GM21515 (cell line): Measurements from ENCODE around the gene ETHE1.
A peak's percentile ranks its signal among the peaks of the same experiment; 100 is the strongest.
"Not testable (repeated sequence)": the region's sequence is repeated elsewhere in the genome, so short reads cannot be mapped to it uniquely, and the experiment has no call there.

Experiments used
- ATAC-seq: cut with Tn5 transposase; IDR thresholded peaks from one replicate; pipeline ENCODE4 v1.9.1; 2021; ENCODE audit not compliant: unreplicated experiment

Gene ETHE1

DNA sequence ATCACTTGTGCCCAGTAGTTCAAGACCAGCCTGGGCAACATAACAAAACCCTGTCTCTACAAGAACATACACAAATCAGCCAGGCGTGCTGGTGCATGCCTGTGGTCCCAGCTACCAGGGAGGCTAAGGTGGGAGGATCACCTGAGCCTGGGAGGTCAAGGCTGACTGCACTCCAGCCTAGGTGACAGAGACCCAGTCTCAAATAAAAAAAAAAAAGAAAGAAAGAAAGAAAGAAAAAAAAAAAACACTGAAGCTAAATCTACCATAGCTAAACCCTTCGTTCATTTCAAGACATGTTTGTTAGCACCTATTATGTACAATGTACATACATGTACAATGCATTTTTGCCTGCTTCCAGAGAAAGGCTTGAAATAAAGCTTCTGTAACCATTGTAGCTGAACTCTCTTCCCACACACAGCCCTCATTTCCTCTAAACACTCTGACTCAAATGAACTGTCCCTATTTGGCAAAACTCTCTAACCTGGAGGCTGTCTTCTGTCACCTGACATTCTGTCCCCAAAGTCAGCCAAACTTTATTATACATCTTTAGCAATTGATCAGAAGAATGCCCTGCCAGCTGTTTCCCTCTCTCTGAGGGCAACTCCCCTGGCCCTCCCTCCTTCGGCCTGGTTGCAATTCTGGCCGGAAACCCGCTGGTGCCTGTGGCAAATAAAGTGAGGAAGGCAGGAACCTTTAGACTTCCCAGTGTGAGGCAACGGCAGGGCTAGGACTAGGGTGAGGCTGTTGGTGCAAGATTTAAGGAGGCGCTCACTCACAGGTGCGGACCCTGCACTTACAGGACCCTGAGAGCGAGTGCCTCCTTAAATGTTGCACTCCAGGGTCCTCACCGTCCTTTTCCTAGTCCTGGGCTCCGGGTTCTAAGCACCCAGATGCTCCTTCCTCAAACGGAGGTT is 1.8 kb downstream of the ETHE1 start:
- ATAC-seq: no peak

DNA sequence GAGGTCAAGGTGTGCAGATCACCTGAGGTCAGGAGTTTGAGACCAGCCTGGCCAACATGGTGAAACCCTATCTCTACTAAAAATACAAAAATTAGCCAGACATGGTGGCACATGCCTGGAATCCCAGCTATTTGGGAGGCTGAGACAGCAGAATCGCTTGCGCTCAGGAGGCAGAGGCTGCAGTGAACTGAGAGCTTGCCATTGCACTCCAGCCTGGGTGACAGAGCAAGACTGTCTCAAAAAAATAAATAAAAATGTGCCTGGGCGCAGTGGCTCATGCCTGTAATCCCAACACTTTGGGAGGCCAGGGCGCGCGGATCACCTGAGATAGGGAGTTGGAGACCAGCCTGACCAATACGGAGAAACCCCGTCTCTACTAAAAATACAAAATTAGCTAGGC is 3.3 kb downstream of the ETHE1 start:
- not testable (repeated sequence) for ATAC-seq

GRCh38 chr19:43522929-43523328 is 4.1 kb downstream of the ETHE1 start:
- no peak for ATAC-seq

DNA sequence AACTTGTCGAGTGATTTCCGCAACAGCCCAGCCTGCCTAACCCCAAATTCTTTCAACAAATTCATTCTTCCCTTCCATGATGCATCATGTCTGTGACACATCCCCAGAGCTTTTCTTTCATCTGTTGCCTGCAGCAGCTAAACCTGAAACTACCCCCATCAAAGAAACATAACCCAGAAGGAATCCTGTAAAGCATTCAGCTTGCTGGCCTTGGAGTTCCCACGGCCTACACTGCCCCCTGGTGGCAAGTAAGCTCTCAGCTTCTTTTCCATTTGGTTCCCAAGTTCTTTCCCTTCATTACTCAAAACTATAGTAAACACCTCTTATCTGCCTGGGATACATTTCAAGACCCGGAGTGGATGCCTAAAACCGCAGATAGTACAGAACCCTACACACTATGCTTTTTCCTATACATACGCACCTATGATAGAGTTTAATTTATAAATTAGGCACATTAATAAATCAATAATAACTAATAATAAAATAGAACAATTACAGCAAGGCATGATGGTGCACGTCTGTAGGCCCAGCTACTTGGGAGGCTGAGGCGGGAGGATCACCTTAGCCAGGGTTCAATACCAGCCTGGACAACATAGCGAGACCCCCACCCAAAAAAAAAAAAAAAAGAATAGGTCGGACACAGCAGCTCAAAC is 7.4 kb downstream of the ETHE1 start:
- no peak for ATAC-seq

- no peak for ATAC-seq
Observed at GRCh38 chr19:43518051-43518450, 8.9 kb downstream of the ETHE1 start.

DNA sequence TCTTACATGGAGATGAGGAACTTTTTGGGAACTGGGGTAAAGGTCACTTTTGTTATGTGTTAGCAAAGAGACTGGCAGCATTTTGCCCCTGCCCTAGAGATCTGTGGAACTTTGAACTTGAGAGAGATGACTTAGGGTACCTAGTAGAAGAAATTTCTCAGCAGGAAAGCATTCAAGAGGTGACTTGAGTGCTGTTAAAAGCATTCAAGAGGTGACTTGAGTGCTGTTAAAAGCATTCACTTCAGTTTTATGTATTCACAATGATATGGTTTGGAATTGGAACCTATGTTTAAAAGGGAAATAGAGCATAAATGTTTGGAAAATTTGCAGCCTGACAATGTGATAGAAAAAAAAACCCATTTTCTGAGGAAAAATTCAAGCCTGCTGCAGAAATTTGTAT is 14.6 kb downstream of the ETHE1 start:
- not testable (repeated sequence) for ATAC-seq

GRCh38 chr19:43511324-43511723 is 15.7 kb downstream of the ETHE1 start:
- ATAC-seq: no peak

DNA sequence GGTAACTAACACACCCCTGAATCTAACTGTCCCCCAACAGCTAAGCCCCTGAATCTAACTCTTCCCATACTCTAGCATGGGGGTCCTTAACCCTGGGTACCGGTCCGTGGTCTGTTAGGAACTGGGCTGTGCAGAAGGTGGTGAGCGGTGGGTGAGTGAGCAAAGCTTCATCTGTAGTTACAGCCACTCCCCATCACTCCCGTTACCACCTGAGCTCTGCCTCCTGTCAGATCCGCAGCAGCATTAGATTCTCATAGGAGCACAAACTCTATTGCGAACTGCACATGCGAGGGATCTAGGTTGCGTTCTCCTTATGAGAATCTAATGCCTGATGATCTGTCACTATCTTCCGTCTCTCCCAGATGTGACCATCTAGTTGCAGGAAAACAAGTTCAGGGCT is 16.3 kb downstream of the ETHE1 start:
- ATAC-seq: no peak

GRCh38 chr19:43507880-43508279 is 19.1 kb downstream of the ETHE1 start:
- no peak for ATAC-seq

DNA sequence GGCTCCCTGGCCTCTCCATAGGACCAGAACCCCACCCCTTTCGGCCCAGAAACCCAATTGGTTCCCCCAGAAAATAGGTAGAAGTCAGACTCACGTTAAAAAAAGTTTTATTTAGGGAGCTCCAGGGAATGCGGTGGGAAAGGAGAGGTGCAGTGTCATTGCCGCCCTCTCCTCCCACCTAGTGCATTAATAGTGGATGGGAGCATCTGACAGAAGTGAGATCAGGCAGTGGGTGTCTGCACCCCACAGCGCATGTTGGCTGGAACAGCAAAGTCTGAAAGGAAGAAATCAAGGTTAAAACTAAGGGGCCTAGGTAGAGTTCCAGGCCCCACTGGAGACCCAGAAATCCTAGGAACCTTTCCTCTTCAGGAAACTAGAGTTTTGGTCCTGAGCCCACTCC is 20.4 kb downstream of the ETHE1 start:
- ATAC-seq: no peak

DNA sequence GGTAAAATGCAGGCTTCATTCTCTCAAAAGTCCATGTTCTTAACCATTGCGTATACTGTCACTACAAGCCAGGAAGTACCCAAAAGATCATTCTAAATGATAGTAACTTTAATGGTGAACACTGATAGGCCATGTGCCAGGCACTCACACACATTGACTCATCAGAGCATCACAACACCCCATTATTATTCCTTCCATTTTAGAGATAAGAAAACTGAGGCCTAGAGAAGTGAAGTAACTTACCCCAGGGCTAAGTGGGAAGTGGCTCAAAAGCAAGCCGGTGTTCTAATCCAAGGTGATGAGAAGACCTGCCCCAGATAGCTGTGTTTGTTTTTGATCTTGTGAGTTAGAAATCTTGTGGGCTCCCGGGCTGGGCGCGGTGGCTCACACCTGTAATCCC is 21.1 kb downstream of the ETHE1 start:
- no peak for ATAC-seq

GRCh38 chr19:43505186-43505456 is 21.9 kb downstream of the ETHE1 start:
- ATAC-seq: no peak

DNA sequence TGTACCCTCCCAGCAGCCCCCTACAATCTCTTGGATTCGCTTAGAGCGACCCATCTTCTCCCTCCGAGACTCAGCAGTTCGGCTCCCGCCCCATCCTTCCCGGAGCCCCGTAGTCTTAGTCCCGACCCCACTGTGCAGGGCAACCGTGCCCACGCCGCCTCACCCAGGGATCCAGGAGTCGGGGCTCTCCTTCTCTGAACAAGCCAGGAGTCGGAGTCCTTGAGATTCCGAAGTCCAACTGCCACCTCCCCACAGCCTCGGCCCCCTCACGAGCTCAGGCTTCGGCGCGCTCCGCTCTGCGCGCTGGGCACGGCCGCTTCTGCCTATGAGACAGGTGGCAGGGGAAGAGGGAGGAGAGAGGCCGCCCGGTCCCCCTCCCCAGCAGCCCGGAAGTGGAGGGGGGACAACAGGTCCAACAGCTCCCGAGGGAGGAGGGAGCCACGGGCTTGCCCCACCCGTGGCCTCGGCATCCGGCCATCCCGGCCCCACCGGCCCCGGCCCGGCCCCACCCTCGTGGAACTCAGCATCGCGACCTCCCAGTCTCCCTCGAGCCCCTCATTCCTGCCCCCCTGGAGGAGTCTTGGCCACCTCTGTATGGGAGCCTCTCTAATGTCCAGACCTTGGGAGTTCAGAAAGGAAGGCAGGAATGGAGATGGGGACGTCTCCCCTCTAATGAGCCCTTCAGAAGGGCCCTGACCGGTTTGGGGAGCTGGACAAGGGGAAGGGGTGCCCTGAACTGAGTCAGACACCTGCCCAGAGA is 22.4 kb downstream of the ETHE1 start, which contains the start of gene PHLDB3:
PHLDB3 (minus strand) TSS at position 321 of the 760 bp plus-strand sequence. CDS start 628 bp downstream, outside the sequence.
- ATAC-seq: peak; percentile 26

DNA sequence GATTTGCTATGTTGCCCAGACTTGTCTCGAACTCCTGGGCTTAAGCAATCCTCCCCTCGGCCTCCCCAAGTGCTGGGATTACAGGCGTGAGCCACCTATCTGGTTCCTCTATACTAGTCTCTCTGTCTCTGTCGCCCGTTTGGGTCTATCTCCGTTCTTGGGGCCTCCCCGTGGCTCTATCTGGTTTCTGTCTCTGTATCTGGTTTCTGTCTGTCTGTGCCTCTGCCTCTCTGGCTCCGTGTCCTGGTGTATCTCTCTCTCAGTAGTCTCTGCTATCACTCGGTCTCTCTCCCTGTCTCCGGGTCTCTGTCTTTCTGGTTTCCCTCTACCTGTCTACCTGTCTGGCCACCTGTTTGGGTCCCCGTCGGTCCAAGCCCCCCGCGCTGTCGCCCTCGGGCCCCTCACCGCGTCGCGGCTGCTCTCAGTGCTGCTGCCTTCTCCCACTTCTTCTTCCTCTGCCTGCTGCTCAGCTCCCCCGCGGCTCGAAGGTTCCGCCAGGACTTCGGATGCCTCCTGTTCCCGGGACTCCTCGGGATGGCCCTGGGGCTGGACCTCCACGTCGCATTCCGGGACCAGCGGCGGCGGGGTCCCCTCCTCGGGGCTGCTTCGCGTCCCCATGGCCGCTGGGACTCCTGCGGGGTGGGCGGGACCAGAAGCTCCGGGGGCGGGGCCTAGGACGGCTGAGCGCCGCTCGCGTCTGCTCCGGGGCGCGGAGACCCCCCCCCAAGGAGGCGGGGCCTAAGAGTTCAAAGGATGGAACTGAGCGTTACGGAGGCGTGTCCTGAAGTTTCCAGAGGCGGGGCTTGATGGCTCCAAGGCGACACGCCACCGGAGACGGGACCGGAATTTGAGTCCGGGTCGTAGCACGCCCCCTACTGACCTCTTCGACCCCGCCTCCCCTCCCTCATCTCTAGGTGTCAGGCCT is 23.2 kb downstream of the ETHE1 start:
- ATAC-seq: peak; percentile 77

DNA sequence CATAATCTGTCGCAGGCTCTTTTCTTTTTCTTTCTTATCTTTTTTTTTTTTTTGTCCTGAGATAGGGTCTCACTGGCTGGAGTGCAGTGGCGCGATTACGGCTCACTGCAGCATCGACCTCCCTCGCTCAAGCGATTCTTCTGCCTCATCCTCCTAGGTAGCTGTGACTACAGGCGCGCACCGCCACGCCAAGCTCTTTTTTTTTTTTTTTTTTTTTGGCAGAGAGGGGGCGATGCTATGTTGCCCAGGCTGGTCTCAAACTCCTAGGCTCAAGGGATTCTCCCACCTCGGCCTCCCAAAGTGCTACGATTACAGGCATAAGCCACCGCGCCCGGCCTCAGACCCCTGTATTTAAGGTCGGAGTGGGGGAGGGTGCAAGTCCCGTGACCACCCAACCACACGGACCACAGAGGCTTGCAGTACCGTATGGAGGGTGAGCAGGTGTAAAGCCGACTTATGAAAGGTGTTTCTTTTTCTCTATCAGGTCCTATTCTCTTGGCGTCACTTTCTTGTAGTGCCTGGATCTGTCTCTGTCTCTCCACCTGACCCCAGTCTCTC is 24.5 kb downstream of the ETHE1 start:
- ATAC-seq: no peak

DNA sequence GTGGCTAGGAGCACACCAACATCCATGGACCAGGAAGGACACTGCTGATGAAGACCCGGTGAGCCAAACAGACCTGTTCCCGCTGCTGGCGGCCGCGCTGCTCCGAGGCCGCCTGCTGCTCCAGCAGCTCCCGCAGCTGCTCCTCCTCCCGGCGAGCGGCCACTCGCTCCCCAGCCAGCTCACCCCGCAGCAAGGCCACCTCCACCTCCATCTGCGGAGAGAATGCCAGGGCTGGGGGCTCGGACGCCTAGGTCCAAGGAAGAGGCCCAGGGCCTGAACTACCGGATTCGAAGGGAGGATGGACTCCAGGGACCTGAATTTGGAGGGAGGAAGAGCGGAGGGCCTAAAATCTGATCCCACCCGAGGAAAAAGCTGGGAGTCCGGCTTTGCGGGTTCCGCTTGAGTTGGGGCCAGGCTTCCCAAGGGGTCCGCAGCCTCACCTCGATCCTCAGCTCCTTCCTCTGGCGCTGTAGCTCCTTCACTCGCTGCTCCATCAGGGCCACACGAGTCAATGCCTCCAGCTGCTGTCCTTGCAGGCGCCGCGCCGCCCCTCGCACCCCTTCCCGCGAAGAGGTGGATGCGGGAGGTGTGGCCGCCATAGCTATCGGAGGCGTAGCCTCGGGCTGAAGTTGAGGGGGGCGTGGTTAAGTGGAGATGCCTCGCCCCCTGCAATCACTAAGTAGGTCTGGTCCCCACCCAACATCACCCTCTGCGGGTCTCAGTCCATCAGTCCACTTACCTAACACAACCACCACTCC is 25.2 kb downstream of the ETHE1 start:
- ATAC-seq: no peak

DNA sequence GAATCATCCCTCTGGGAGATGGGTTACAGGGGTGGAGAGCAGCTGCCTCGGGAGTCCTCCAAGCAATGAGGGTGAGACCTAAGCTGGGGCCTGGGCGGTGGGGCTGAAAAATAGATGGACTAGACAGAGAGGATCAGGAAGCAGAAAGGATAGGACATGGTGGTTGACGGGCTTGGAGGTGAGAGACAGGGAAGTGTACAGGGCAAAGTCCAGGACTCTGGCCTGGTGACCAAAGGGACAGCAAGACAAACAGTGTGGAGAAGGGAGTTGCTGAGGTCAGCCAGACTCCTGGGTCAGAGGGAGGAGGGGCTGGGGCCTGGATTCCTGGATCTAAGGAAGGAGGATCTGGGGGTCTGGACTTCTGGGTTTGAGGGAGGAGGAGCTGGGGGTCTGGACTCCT is 28.0 kb downstream of the ETHE1 start:
- ATAC-seq: no peak

DNA sequence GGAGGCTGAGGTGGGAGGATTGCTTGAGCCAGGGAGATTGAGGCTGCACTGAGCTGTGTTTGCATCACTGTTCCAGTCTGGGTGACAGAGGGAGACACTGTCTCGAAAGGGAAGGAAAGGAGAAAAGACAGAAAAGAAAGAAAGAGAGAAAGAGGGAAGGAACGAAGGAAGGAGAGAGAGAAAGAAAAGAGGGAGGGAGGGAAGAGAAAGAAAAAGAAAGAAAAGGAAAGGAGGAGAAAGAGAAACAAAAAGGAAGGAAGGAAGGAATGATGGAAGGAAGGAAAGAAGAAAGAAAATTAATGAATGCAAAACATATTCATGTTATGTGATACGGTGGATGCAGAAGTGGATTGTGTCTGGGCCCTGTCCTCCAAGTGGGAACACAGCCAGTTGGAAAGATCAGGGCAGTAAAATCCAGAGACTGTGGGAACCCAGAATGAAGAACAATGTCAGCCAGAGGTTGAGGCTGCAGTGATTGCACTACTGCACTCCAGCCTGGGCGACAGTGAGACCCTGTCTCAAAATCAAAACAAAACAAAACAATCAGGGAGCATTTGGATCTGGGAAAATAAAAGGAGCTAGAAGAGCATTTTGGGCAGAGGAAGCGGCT is 28.7 kb downstream of the ETHE1 start:
- no peak for ATAC-seq

DNA sequence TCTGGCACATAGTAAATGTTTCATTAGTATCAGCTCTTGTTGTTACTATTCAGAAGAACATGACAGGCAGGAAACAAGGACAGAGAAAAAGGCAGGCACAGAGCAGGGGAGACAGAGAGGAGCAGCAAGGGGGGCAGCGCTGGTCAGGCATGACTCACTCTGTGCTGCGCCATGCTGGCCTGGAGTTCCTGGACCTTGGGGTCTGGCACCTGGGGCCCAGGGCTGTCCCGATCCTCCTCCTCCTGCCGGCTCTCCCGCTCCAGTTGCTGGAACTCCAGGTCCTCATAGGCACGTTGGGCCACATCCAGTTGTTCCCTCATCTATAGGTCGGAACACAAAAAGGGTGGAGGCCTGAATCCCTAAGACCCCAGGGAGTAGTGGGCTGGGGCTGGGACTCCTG is 30.0 kb downstream of the ETHE1 start:
- ATAC-seq: no peak
